ENCODE measurements around the gene ANKRD24.
"Not testable (repeated sequence)": the region's sequence is repeated elsewhere in the genome, so short reads cannot be mapped to it uniquely, and the experiment has no call there.

Gene ANKRD24

GRCh38 chr19:4171676-4172075 is 10.8 kb upstream of the ANKRD24 start:
- no peak for DNase-seq (ENCODE audit: low read depth, low spot score)
- H3K4me3 ChIP-seq (ENCODE audit: low read length): no peak overlapping the region

- no peak overlapping the region for H3K4me3 ChIP-seq (ENCODE audit: low read length)
- DNase-seq (ENCODE audit: low read depth, low spot score): no peak
Observed at GRCh38 chr19:4172861-4173473, 9.5 kb upstream of the ANKRD24 start.

GRCh38 chr19:4173479-4174212 is 8.8 kb upstream of the ANKRD24 start:
- no peak overlapping the region for H3K4me3 ChIP-seq (ENCODE audit: low read length)
- no peak for DNase-seq (ENCODE audit: low read depth, low spot score)

- DNase-seq (ENCODE audit: low read depth, low spot score): no peak
Observed at GRCh38 chr19:4174213-4174894, 8.1 kb upstream of the ANKRD24 start.

GRCh38 chr19:4174895-4175668 is 7.4 kb upstream of the ANKRD24 start:
- no peak for DNase-seq (ENCODE audit: low read depth, low spot score)
- H3K4me3 ChIP-seq (ENCODE audit: low read length): no peak overlapping the region

More at GRCh38 chr19:4174213-4174894, 8.1 kb upstream of the ANKRD24 start:
- H3K4me3 ChIP-seq (ENCODE audit: low read length): no peak overlapping the region

GRCh38 chr19:4175669-4175931 is 6.9 kb upstream of the ANKRD24 start:
- DNase-seq (ENCODE audit: low read depth, low spot score): no peak
- no peak overlapping the region for H3K4me3 ChIP-seq (ENCODE audit: low read length)

GRCh38 chr19:4177146-4177545 is 5.3 kb upstream of the ANKRD24 start:
- no peak overlapping the region for H3K4me3 ChIP-seq (ENCODE audit: low read length)
- no peak for DNase-seq (ENCODE audit: low read depth, low spot score)

- H3K4me3 ChIP-seq (ENCODE audit: low read length): no peak overlapping the region
- DNase-seq (ENCODE audit: low read depth, low spot score): no peak
Observed at GRCh38 chr19:4178990-4179389, 3.5 kb upstream of the ANKRD24 start.

- peak overlapping the region; percentile 91 for H3K4me3 ChIP-seq (ENCODE audit: low read length)
- peak; percentile 30 for DNase-seq (ENCODE audit: low read depth, low spot score)
Observed at GRCh38 chr19:4181053-4181508, 1.4 kb upstream of the ANKRD24 start.

GRCh38 chr19:4183967-4184717 is 1.7 kb downstream of the ANKRD24 start:
- no peak overlapping the region for H3K4me3 ChIP-seq (ENCODE audit: low read length)
- no peak for DNase-seq (ENCODE audit: low read depth, low spot score)

- no peak overlapping the region for H3K4me3 ChIP-seq (ENCODE audit: low read length)
- DNase-seq (ENCODE audit: low read depth, low spot score): no peak
Observed at GRCh38 chr19:4184718-4185352, 2.3 kb downstream of the ANKRD24 start.

GRCh38 chr19:4185413-4186086 is 3.1 kb downstream of the ANKRD24 start:
- DNase-seq (ENCODE audit: low read depth, low spot score): no peak
- no peak overlapping the region for H3K4me3 ChIP-seq (ENCODE audit: low read length)

- DNase-seq (ENCODE audit: low read depth, low spot score): peak; percentile 66
- no peak overlapping the region for H3K4me3 ChIP-seq (ENCODE audit: low read length)
Observed at GRCh38 chr19:4186087-4186993, 3.9 kb downstream of the ANKRD24 start.

GRCh38 chr19:4187313-4188122 is 5.0 kb downstream of the ANKRD24 start:
- no peak overlapping the region for H3K4me3 ChIP-seq (ENCODE audit: low read length)
- DNase-seq (ENCODE audit: low read depth, low spot score): no peak

GRCh38 chr19:4189641-4190040 is 7.2 kb downstream of the ANKRD24 start:
- H3K4me3 ChIP-seq (ENCODE audit: low read length): no peak overlapping the region
- DNase-seq (ENCODE audit: low read depth, low spot score): no peak

GRCh38 chr19:4192537-4192936 is 10.0 kb downstream of the ANKRD24 start:
- DNase-seq (ENCODE audit: low read depth, low spot score); H3K4me3 ChIP-seq (ENCODE audit: low read length): not testable (repeated sequence)
